MG63 (cell line): ENCODE results near the gene KDM4C. TPM values are rescaled to one million over a fixed set of nuclear protein-coding genes. Genes with fewer than 3 reads are reported as not detected.

Experiments used
- DNase-seq: peaks from one replicate; pipeline ENCODE4 v3.0.0-alpha.2; 2020
- H3K27me3 ChIP-seq: fragments of 250-450 bp; sonication (Bioruptor Pico); 2 replicates; pipeline ENCODE4 v1.5.1; 2020; ENCODE audit warnings: mild to moderate bottlenecking, moderate library complexity
- H3K36me3 ChIP-seq: fragments of 250-450 bp; sonication (Bioruptor Pico); 2 replicates; pipeline ENCODE4 v1.5.1; 2020; ENCODE audit warnings: mild to moderate bottlenecking, moderate library complexity
- H3K4me3 ChIP-seq: fragments of 250-450 bp; sonication (Bioruptor Pico); 2 replicates; pipeline ENCODE4 v1.5.1; 2020; ENCODE audit warnings: mild to moderate bottlenecking, moderate library complexity
- H3K9me3 ChIP-seq: fragments of 250-450 bp; sonication (Bioruptor Pico); 2 replicates; pipeline ENCODE4 v1.5.1; 2020; ENCODE audit warnings: mild to moderate bottlenecking, moderate library complexity
- total RNA-seq: library from RNA; depleted of rRNA; stranded (reverse); fragments of >200 nt; shearing (Covaris generic); gene quantifications from 2 replicates; pipeline ENCODE4 v1.2.3, GENCODE V29; 2014; ENCODE audit warnings: low replicate concordance

KDM4C gene
- total RNA-seq, 1 experiment from 2014 or later, result 1.8 TPM

GRCh38 chr9:6925836-6926235 lies 168.1 kb downstream of the KDM4C start:
- DNase-seq, result no peak
- H3K36me3 ChIP-seq, result no peaks in the 10 kb centered on the region
- no peaks in the 10 kb centered on the region for H3K9me3 ChIP-seq
- no peaks in the 10 kb centered on the region for H3K27me3 ChIP-seq
- no peak overlapping the region for H3K4me3 ChIP-seq

GRCh38 chr9:6926436-6926835 lies 168.7 kb downstream of the KDM4C start:
- Histone ChIP-seq H3K27me3 (no peaks in the 10 kb centered on the region), H3K4me3 (no peak overlapping the region), H3K9me3 (no peaks in the 10 kb centered on the region), H3K36me3 (no peaks in the 10 kb centered on the region)
- no peak for DNase-seq

- Histone ChIP-seq H3K9me3 (no peaks in the 10 kb centered on the region), H3K27me3 (no peaks in the 10 kb centered on the region), H3K36me3 (no peaks in the 10 kb centered on the region), H3K4me3 (no peak overlapping the region)
- no peak for DNase-seq
These were observed 170.1 kb downstream of the KDM4C start for GRCh38 chr9:6927838-6928237.

DNA sequence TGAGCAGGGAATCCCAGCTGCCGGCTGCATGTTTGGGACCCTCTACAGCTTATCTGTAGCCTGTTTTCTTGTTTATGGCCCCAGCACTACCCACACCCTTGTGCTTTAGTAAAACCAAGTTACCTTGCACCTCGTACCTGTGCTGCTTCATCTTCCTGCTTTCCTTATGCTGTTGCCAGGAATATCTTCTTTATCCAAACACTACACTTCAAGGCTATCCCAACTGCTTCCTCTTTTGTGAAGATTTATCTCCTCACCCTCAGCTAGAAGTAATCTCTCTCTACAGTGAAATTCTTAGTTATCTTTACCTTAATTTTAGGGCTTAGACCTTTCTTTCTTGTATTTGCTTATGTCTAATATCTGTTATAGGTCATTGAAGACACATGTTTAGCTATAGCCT lies 171.1 kb downstream of the KDM4C start:
- H3K27me3 ChIP-seq, result no peaks in the 10 kb centered on the region
- DNase-seq, result no peak
- no peaks in the 10 kb centered on the region for H3K36me3 ChIP-seq
- H3K9me3 ChIP-seq, result no peaks in the 10 kb centered on the region
- H3K4me3 ChIP-seq, result no peak overlapping the region

- H3K27me3 ChIP-seq, result no peaks in the 10 kb centered on the region
- no peaks in the 10 kb centered on the region for H3K9me3 ChIP-seq
- H3K36me3 ChIP-seq, result no peaks in the 10 kb centered on the region
- DNase-seq, result no peak
- H3K4me3 ChIP-seq, result no peak overlapping the region
These were observed 171.9 kb downstream of the KDM4C start for GRCh38 chr9:6929441-6930215.

- DNase-seq, result no peak
- Histone ChIP-seq H3K9me3 (no peaks in the 10 kb centered on the region), H3K4me3 (no peak overlapping the region), H3K27me3 (no peaks in the 10 kb centered on the region), H3K36me3 (no peaks in the 10 kb centered on the region)
These were observed 173.1 kb downstream of the KDM4C start for GRCh38 chr9:6930827-6931226.

DNA sequence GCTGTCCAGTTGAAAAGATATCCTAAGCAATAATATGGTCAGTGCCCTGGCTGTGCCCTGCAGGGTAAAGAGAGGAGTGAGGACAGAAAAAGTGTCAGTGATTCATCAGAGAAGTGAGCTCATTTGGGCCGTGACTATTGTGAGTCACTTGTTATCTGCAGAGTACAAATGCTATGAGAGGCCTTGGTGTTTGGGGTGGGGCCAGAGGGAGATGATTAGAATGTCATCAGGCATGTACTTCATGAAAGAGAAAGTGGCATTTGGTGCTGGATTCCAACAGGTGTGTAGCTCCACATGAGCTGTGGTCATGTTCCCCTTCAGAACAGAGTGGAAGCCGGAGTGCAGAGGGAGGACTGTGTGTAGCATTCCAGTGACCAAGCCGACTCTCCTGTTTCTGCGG lies 174.1 kb downstream of the KDM4C start:
- Histone ChIP-seq H3K4me3 (no peak overlapping the region), H3K36me3 (no peaks in the 10 kb centered on the region), H3K27me3 (no peaks in the 10 kb centered on the region), H3K9me3 (no peaks in the 10 kb centered on the region)
- peak; percentile 77 for DNase-seq

- H3K9me3 ChIP-seq, result no peaks in the 10 kb centered on the region
- H3K27me3 ChIP-seq, result no peaks in the 10 kb centered on the region
- no peak for DNase-seq
- H3K4me3 ChIP-seq, result no peak overlapping the region
- H3K36me3 ChIP-seq, result no peaks in the 10 kb centered on the region
These were observed 178.3 kb downstream of the KDM4C start for GRCh38 chr9:6936103-6936502.

DNA sequence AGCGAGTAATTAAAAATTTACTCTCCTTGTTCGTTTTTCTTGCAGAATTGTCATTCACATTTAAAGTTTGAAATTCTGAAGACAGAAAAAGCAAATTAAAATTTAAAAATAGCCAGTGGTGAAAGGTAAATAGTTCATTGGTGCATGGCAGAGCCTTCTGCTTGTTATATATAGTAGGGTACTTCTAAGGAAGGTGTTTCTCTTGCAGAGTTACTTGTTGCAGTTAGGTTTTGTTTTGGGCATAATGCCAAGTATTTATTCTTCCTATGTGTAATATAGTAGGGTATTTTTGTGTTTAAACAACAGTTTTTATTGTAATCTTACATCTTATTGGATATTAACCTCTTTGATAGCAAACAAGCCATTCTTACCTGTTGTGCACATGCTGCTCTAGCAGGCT lies 179.4 kb downstream of the KDM4C start:
- Histone ChIP-seq H3K27me3 (no peaks in the 10 kb centered on the region), H3K4me3 (no peak overlapping the region), H3K9me3 (no peaks in the 10 kb centered on the region), H3K36me3 (no peaks in the 10 kb centered on the region)
- DNase-seq, result no peak

DNA sequence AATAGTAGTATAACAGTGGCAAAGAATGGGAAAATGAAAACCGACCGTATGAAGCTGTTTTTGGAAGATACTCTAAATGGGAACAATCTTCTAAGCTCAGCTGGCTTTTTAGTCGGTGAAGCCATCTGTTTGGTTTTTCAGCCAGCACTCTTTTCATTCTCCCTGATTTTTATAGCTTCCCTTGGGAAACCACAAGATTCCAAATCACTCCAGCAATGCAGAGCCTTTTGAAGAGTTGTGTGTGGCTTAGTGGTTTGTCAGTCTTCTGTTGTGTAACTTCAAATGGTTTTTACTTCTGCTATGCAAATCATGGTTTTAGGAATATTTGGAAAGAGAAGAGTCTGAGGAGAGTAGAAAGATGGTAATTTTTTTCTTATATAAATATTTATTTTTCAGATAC lies 180.7 kb downstream of the KDM4C start:
- H3K27me3 ChIP-seq, result no peaks in the 10 kb centered on the region
- H3K9me3 ChIP-seq, result no peaks in the 10 kb centered on the region
- H3K4me3 ChIP-seq, result no peak overlapping the region
- no peak for DNase-seq
- no peaks in the 10 kb centered on the region for H3K36me3 ChIP-seq

- Histone ChIP-seq H3K27me3 (no peaks in the 10 kb centered on the region), H3K4me3 (no peak overlapping the region), H3K9me3 (no peaks in the 10 kb centered on the region), H3K36me3 (no peaks in the 10 kb centered on the region)
- no peak for DNase-seq
These were observed 181.1 kb downstream of the KDM4C start for GRCh38 chr9:6938873-6939272.

GRCh38 chr9:6941501-6941900 lies 183.7 kb downstream of the KDM4C start:
- H3K9me3 ChIP-seq, result no peaks in the 10 kb centered on the region
- H3K36me3 ChIP-seq, result no peaks in the 10 kb centered on the region
- no peak overlapping the region for H3K4me3 ChIP-seq
- H3K27me3 ChIP-seq, result no peaks in the 10 kb centered on the region
- no peak for DNase-seq

- Histone ChIP-seq H3K27me3 (no peaks in the 10 kb centered on the region), H3K36me3 (no peaks in the 10 kb centered on the region), H3K4me3 (no peak overlapping the region), H3K9me3 (no peaks in the 10 kb centered on the region)
- DNase-seq, result no peak
These were observed 184.6 kb downstream of the KDM4C start for GRCh38 chr9:6942406-6942805.

DNA sequence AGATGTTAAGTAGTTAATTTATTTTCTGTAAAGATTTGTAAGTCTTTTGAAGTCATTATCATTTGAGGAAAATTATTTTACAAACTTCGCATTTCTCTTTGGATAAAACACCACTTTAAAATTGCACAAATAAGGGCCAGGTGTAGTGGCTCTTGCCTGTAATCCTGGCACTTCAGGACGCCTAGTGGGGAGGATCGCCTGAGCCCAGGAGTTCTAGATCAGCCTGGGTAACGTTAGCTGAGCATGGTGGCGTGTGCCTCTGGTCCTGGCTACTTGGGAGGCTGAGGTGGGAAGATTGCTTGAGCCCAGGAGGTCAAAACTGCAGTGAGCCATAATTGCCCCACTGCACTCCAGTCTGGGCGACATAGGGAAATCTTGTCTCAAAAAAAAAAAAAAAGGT lies 185.5 kb downstream of the KDM4C start:
- H3K4me3 ChIP-seq, result no peak overlapping the region
- H3K36me3 ChIP-seq, result no peaks in the 10 kb centered on the region
- no peaks in the 10 kb centered on the region for H3K9me3 ChIP-seq
- no peak for DNase-seq
- no peaks in the 10 kb centered on the region for H3K27me3 ChIP-seq

GRCh38 chr9:6944093-6944551 lies 186.3 kb downstream of the KDM4C start:
- Histone ChIP-seq H3K36me3 (no peaks in the 10 kb centered on the region), H3K27me3 (no peaks in the 10 kb centered on the region), H3K4me3 (no peak overlapping the region), H3K9me3 (no peaks in the 10 kb centered on the region)
- DNase-seq, result no peak

DNA sequence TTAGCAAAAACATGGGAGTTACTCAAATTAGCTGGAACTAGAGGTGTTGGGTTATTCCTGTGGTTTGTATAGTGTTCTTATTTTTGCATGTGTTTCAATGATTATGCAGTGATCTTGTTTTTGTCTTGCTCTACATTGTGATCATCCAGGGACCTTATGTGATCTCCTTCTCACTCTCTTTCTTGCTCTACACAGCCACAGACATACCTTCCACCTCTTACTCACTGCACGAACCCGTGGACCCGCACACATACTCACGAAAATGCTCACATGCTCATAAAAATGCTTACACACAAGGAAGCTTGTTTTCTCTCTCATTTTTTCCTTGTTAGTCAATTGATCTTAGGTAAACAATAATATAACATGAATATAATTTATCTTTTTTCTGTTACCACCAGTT lies 187.1 kb downstream of the KDM4C start:
- H3K4me3 ChIP-seq, result no peak overlapping the region
- peak; percentile 56 for DNase-seq
- no peaks in the 10 kb centered on the region for H3K9me3 ChIP-seq
- H3K27me3 ChIP-seq, result no peaks in the 10 kb centered on the region
- no peaks in the 10 kb centered on the region for H3K36me3 ChIP-seq

DNA sequence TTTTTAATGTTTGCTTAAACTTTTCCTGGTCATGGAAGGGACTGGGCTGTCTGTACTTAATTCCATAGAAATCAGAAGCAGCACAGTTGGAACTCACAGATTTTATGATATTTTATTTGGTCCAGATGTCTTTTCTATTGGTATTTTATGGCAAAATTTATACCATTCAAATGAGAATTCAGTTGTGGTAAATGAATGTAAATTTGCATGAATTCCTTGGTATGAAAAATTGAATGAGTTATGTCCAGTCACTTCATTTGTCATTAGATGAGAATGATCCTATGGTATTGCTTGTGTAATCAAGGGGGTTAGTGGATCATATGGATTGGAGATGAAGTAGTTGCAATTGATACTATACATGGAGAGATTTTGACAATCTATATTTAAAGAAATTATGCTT lies 188.0 kb downstream of the KDM4C start:
- DNase-seq, result no peak
- H3K27me3 ChIP-seq, result no peaks in the 10 kb centered on the region
- no peaks in the 10 kb centered on the region for H3K9me3 ChIP-seq
- no peak overlapping the region for H3K4me3 ChIP-seq
- no peaks in the 10 kb centered on the region for H3K36me3 ChIP-seq

- H3K27me3 ChIP-seq, result no peaks in the 10 kb centered on the region
- H3K9me3 ChIP-seq, result no peaks in the 10 kb centered on the region
- H3K36me3 ChIP-seq, result no peaks in the 10 kb centered on the region
- no peak for DNase-seq
- no peak overlapping the region for H3K4me3 ChIP-seq
These were observed 188.9 kb downstream of the KDM4C start for GRCh38 chr9:6946583-6947166.
